Gastroesophageal sphincter (tissue), 4 donors: ENCODE results near the gene ACSS1. TPM values are rescaled to one million over a fixed set of nuclear protein-coding genes. Genes with fewer than 3 reads are reported as not detected.

ENCODE experiments used
- ATAC-seq: fragments of 150-250 bp; one replicate; pipeline ENCODE4 v1.9.1; 2016; ENCODE audit warnings: mild to moderate bottlenecking, moderate library complexity
- H3K27ac ChIP-seq, 4 donors: fragments of 200-600 bp; sonication (generic) in 3 of 4; 1 replicate in 3 of 4; 2 replicates in 1 of 4; pipeline ENCODE4 v1.5.1; 2016 to 2019
- H3K27me3 ChIP-seq: fragments of 200-600 bp; sonication (generic); one replicate; pipeline ENCODE4 v1.5.1; 2019
- H3K36me3 ChIP-seq, 2 donors: fragments of 200-600 bp; sonication (generic); one replicate each; pipeline ENCODE4 v1.5.1; 2019; ENCODE audit warnings: control low read depth in 1 of 2
- H3K4me1 ChIP-seq, 3 donors: fragments of 200-600 bp; sonication (generic); 1 replicate in 2 of 3; 2 replicates in 1 of 3; pipeline ENCODE4 v1.5.1; 2016 to 2019; ENCODE audit warnings: control low read depth in 2 of 3
- H3K4me3 ChIP-seq, 2 donors: fragments of 200-600 bp; sonication (generic); one replicate each; pipeline ENCODE4 v1.5.1; 2019; ENCODE audit warnings: mild to moderate bottlenecking in 1 of 2, moderate library complexity in 1 of 2
- H3K9me3 ChIP-seq, 3 donors: fragments of 200-600 bp; sonication (generic); one replicate each; pipeline ENCODE4 v1.5.1; 2017 to 2019; ENCODE audit warnings: control low read depth in 2 of 3
- EP300 ChIP-seq: sonication (generic); formaldehyde crosslinking; IDR thresholded peaks from one replicate; pipeline ENCODE4 v1.6.1; 2017; ENCODE audit warnings: antibody characterized with exemption, mild to moderate bottlenecking
- POLR2A ChIP-seq, 2 donors: fragments of 450-650 bp; IDR thresholded peaks; one replicate each; pipeline ENCODE4 v1.6.1; 2017; ENCODE audit warnings: antibody characterized with exemption in 2 of 2, mild to moderate bottlenecking in 2 of 2, moderate library complexity in 1 of 2
- POLR2AphosphoS5 ChIP-seq: sonication (generic); formaldehyde crosslinking; IDR thresholded peaks from one replicate; pipeline ENCODE4 v1.6.1; 2017; ENCODE audit warnings: antibody characterized with exemption
- WGBS, 2 donors: methylation state at CpG; one replicate each; pipeline ENCODE4 v1.1.5; 2018; ENCODE audit warnings: low coverage in 1 of 2; 5-methylcytosine and 5-hydroxymethylcytosine counted together
- total RNA-seq, 4 donors: library from RNA; depleted of rRNA; stranded (reverse); fragments of >200 nt; gene quantifications; one replicate each; pipeline ENCODE4 v1.1.0, GENCODE V29; 2016
- TF ChIP-seq, protein P1 (sequence below), 4 experiments: fragments of 200-600 bp in 2 of 4; fragments of 450-650 bp in 2 of 4; sonication (generic) in 1 of 4; IDR thresholded peaks; one replicate each; pipeline ENCODE4 v1.5.1; 2017 to 2019; ENCODE audit warnings: antibody characterized with exemption in 4 of 4, mild to moderate bottlenecking in 2 of 4, moderate library complexity in 2 of 4

The ACSS1 gene
- total RNA-seq, 4 donors from 2014 or later = 44.7 to 105 (median 61.6) TPM

DNA sequence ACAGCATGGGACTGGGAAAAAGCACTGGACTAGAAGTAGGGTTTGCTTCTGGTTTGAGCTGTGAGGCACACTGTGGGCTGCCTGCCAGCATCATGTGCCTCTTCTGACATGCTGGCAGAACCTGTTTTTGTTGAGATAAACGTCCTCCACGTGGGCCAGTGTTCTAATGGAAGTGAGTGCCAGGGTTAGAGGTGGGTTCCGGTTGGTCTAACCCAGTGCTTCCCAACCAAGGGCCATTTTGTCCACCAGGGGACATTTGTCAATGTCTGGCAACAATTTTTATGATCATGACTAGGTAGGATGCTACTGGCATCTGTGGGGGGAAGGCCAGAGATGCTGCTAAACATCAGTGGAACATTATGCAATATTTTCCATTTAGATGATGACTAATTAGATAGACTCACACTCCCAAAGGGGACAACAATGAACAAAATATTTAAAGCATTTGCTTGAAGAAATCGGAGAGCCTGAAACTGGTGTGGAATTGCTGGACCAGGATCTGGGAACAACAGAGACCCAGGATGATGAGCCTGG lies 57.6 kb downstream of the ACSS1 start:
- H3K36me3 ChIP-seq = peaks cover 0 to 4% of the 10 kb centered on the region in 2 donors
- no peak for TF ChIP-seq EP300
- TF ChIP-seq, protein P1, sequence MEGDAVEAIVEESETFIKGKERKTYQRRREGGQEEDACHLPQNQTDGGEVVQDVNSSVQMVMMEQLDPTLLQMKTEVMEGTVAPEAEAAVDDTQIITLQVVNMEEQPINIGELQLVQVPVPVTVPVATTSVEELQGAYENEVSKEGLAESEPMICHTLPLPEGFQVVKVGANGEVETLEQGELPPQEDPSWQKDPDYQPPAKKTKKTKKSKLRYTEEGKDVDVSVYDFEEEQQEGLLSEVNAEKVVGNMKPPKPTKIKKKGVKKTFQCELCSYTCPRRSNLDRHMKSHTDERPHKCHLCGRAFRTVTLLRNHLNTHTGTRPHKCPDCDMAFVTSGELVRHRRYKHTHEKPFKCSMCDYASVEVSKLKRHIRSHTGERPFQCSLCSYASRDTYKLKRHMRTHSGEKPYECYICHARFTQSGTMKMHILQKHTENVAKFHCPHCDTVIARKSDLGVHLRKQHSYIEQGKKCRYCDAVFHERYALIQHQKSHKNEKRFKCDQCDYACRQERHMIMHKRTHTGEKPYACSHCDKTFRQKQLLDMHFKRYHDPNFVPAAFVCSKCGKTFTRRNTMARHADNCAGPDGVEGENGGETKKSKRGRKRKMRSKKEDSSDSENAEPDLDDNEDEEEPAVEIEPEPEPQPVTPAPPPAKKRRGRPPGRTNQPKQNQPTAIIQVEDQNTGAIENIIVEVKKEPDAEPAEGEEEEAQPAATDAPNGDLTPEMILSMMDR (IDR thresholded peaks at IDR 0.05) = peak in 1 of 4 experiments; percentile 49
- no peak for TF ChIP-seq POLR2A (IDR thresholded peaks at IDR 0.05)
- peak; percentile 85 for TF ChIP-seq POLR2AphosphoS5
- 0 to 17% methylated on average over 1 to 4 of the region's 4 CpGs for WGBS, 2 donors
- peak; percentile 90 for ATAC-seq
- no peak overlapping the region for H3K4me3 ChIP-seq
- H3K27ac ChIP-seq = peak overlapping the region in 3 of 4 donors; percentile 28 to 43 (median 39)
- H3K27me3 ChIP-seq = no peaks in the 10 kb centered on the region
- no peaks in the 10 kb centered on the region for H3K9me3 ChIP-seq
- peaks cover 3 to 39% (median 19%) of the 10 kb centered on the region in 3 donors for H3K4me1 ChIP-seq

DNA sequence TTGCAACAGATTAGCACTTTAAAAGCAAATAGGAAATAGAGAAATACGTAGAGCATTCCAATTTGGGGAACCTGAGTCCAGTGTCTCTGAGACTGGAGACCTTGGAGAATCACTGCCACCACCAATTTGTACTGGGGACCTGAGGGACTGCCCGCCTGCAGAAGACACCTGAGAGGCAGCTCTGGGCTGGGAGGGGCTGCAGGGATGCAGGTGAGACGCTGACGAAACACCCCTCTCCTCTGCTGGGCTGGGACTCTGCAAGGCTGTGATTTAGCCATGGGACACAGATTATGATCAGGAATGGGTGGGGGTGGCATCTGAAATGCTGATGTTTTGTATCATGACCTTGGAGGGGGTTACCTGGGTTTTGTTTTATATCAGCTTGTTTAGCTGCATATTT lies 58.4 kb downstream of the ACSS1 start:
- no peaks in the 10 kb centered on the region for H3K27me3 ChIP-seq
- H3K36me3 ChIP-seq = no peaks in the 10 kb centered on the region
- 89% methylated on average over 4 of the region's 4 CpGs; no CpG with 5 or more reads in 1 of the 2 donors for WGBS, 2 donors
- no peak overlapping the region for H3K4me3 ChIP-seq
- TF ChIP-seq POLR2AphosphoS5 (no peak), EP300 (no peak), POLR2A (IDR thresholded peaks at IDR 0.05) (no peak)
- TF ChIP-seq, protein P1 (IDR thresholded peaks at IDR 0.05) = no peak
- peak overlapping the region in 1 of 4 donors; percentile 47 for H3K27ac ChIP-seq
- H3K4me1 ChIP-seq = peaks cover 3 to 39% (median 19%) of the 10 kb centered on the region in 3 donors
- no peaks in the 10 kb centered on the region for H3K9me3 ChIP-seq
- ATAC-seq = no peak

DNA sequence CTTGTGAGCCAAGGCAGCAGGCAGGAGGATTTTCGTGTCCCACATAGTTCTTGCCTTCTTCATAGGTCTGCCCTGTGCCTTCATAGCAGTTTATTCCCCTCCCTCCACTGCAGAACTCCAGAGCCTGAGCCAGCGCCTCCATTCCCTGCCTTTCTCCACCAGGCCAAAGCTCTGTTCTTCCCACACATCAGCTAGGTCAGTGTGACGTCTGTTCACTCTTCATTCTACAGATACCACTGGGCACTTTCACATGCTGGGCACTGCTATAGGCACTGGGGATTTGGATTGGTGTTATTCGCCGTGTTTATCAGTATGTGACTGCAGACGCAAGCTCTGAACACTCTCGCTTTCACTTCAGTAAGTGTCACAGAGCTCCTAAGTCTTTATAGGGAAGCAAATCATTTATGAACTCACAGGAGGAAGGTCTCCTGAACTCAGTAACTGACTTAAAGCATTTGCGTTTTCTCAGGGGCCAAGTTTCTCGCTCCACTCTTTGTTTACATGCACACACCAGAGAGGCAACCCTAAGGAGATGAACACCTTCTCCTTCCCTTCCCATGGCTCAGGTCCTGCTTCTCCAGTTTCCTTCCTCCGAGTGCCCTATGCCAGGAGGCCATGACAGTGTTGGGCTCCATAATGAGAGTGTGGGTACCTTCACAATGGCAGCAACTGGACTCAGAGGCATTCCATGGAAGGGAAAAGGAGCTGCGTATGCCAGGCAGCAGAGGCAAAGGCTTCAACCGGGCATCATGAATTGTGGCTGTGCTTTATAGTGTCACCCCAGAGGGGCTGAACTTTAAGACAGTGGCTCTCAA lies 59.1 kb downstream of the ACSS1 start:
- no peak for TF ChIP-seq EP300
- TF ChIP-seq, protein P1 (IDR thresholded peaks at IDR 0.05) = no peak
- 51 to 73% methylated on average over 3 to 5 of the region's 12 CpGs for WGBS, 2 donors
- Histone ChIP-seq H3K36me3 (no peaks in the 10 kb centered on the region), H3K4me3 (no peak overlapping the region), H3K27ac (peak overlapping the region in 1 of 4 donors; percentile 47), H3K4me1 (peaks cover 3 to 44% (median 22%) of the 10 kb centered on the region in 3 donors), H3K9me3 (no peaks in the 10 kb centered on the region), H3K27me3 (no peaks in the 10 kb centered on the region)
- peak; percentile 25 for ATAC-seq

DNA sequence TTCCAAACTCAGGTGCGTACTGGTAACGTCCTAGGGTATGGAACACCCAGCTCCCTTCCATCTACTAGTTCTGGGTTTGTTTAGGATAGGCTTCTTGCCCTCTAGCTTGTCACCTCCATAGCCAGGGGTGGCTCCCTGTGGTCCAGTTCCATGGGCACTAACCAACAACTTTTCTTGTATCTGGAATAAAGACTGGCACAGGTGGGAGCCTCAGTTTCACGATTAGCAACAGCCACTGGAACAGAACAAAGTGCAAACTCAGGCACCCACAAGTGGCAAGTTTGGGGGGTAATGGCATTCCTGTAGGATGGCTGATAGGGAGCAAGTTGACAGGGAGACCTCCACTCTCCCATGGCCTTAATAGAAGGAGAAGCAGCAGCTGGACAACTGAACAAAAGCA lies 59.8 kb downstream of the ACSS1 start:
- Histone ChIP-seq H3K27ac (peak overlapping the region in 1 of 4 donors; percentile 47), H3K9me3 (no peaks in the 10 kb centered on the region)
- TF ChIP-seq POLR2AphosphoS5 = no peak
- TF ChIP-seq POLR2A (IDR thresholded peaks at IDR 0.05) = no peak
- no peak for TF ChIP-seq EP300
- TF ChIP-seq, protein P1 (IDR thresholded peaks at IDR 0.05) = no peak

More for the DNA sequence above, 59.8 kb downstream of the ACSS1 start:
- Histone ChIP-seq H3K36me3 (no peaks in the 10 kb centered on the region), H3K4me3 (no peak overlapping the region), H3K4me1 (peaks cover 3 to 51% (median 26%) of the 10 kb centered on the region in 3 donors), H3K27me3 (no peaks in the 10 kb centered on the region)
- ATAC-seq = no peak
- WGBS, 2 donors = 73 to 93% methylated on average over 2 to 3 of the region's 3 CpGs
